Amniotic stem cell (primary cell): ENCODE measurements around the gene CERS6.

Experiments used
- DNase-seq: peaks from one replicate; lab custom pipeline; 2025; lab: John Stamatoyannopoulos, UW

The CERS6 gene

GRCh38 chr2:168673265-168674189 is 217.5 kb downstream of the CERS6 start:
- no peak for DNase-seq

- DNase-seq: no peak
Observed at GRCh38 chr2:168678153-168678853, 222.2 kb downstream of the CERS6 start.

GRCh38 chr2:168679081-168679480 is 223.0 kb downstream of the CERS6 start:
- no peak for DNase-seq

- DNase-seq: no peak
Observed at GRCh38 chr2:168679741-168680310, 223.8 kb downstream of the CERS6 start.

- no peak for DNase-seq
Observed at GRCh38 chr2:168683996-168684395, 227.9 kb downstream of the CERS6 start.

- DNase-seq: no peak
Observed at GRCh38 chr2:168684921-168685599, 229.0 kb downstream of the CERS6 start.

GRCh38 chr2:168685600-168686451 is 229.8 kb downstream of the CERS6 start:
- no peak for DNase-seq

- peak; percentile 21 for DNase-seq
Observed at GRCh38 chr2:168686452-168687191, 230.6 kb downstream of the CERS6 start.

- DNase-seq: no peak
Observed at GRCh38 chr2:168687314-168687713, 231.2 kb downstream of the CERS6 start.

- no peak for DNase-seq
Observed at GRCh38 chr2:168690381-168690885, 234.4 kb downstream of the CERS6 start.

GRCh38 chr2:168691221-168691620 is 235.1 kb downstream of the CERS6 start:
- no peak for DNase-seq

GRCh38 chr2:168692132-168692744 is 236.2 kb downstream of the CERS6 start:
- DNase-seq: no peak

GRCh38 chr2:168694173-168694572 is 238.1 kb downstream of the CERS6 start:
- no peak for DNase-seq

GRCh38 chr2:168694866-168695265 is 238.8 kb downstream of the CERS6 start:
- no peak for DNase-seq

- no peak for DNase-seq
Observed at GRCh38 chr2:168697668-168698121, 241.6 kb downstream of the CERS6 start.

GRCh38 chr2:168698969-168699368 is 242.9 kb downstream of the CERS6 start:
- DNase-seq: no peak

GRCh38 chr2:168699844-168700417 is 243.9 kb downstream of the CERS6 start:
- DNase-seq: no peak

GRCh38 chr2:168700615-168701245 is 244.7 kb downstream of the CERS6 start:
- no peak for DNase-seq

- no peak for DNase-seq
Observed at GRCh38 chr2:168702579-168702978, 246.5 kb downstream of the CERS6 start.
